Measurements from ENCODE around the gene MANSC1.
"Not testable (repeated sequence)": the region's sequence is repeated elsewhere in the genome, so short reads cannot be mapped to it uniquely, and the experiment has no call there.

The MANSC1 gene

GRCh38 chr12:12365931-12366431, 15.9 kb upstream of the MANSC1 start:
- no peak for DNase-seq (ENCODE audit: low read depth in 2 of 2)

- no peak for DNase-seq (ENCODE audit: low read depth in 2 of 2)
Observed at GRCh38 chr12:12365446-12365802, 15.4 kb upstream of the MANSC1 start.

GRCh38 chr12:12364787-12365445, 14.9 kb upstream of the MANSC1 start:
- DNase-seq (ENCODE audit: low read depth in 2 of 2), result no peak

- DNase-seq (ENCODE audit: low read depth in 2 of 2), result no peak
Observed at GRCh38 chr12:12358528-12358927, 8.5 kb upstream of the MANSC1 start.

GRCh38 chr12:12357719-12358461, 7.8 kb upstream of the MANSC1 start:
- DNase-seq (ENCODE audit: low read depth in 2 of 2), result no peak

DNA sequence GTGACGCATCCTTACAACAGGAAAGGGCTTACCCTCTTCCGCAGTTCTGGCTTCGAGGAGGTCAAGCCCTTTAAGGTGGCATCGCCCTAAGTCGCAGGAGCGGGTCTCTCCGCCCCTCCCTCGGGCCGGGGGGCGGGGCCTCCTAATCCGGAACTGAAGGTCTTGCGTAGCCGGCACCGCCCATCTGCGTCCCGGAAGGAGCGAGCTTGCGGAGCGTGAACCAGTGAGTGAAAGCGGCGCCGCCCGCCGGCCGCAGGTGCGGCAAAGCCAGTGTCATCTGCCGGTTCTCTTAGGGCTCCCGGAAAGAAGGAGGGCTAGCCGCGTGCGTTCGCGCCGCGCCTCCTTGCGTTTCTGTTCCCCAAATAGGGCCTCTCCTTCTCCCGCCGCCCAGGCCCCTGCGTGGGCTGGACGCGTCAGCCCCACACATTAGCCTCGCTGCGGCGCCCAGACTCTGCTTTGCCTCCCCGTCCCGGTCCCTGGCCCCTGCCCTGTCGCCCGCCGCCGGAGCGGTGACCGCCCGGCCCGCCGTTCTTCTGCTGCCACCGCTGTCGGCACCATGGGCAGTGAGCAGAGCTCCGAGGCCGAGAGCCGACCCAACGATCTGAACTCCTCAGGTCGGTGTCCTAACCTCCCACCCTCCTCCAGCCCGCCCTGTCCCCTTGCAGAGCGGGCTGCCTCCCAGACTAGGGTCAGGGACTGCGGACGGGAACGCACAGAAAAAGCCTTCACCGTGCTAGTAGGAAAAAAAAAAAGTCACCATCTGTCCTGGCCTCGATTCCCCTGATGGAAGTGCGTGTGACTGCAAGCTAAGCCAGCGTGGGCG, 7.1 kb upstream of the MANSC1 start, which contains the start of gene BORCS5:
BORCS5 (plus strand) TSS at position 183 of the 823 bp plus-strand sequence; CDS start at position 557, 374 bp downstream.
- DNase-seq (ENCODE audit: low read depth in 2 of 2), result peak; percentile 63 to 71

DNA sequence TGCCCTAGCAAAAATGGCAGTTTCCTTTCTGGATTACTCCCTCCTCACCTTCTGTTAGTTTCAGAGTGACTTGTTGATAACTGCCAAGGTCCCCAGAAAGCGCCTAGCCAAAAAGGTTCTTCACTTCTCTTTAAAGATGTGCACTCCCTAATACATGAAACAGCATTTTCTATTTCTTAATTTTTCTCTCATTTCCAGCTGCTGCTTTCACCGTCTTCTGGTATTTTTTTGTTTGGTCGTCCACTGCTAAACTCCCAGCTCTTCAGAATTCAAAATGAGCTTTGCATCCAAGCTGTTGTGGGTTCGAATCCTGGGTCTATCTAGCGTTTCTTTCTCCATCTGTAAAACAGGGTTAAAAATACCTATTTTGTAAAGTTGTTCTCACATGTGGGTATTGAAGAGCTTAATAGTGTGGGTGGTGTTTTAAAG, 6.4 kb upstream of the MANSC1 start:
- no peak for DNase-seq (ENCODE audit: low read depth in 2 of 2)

- DNase-seq (ENCODE audit: low read depth in 2 of 2), result no peak
Observed at GRCh38 chr12:12353807-12354206, 3.8 kb upstream of the MANSC1 start.

DNA sequence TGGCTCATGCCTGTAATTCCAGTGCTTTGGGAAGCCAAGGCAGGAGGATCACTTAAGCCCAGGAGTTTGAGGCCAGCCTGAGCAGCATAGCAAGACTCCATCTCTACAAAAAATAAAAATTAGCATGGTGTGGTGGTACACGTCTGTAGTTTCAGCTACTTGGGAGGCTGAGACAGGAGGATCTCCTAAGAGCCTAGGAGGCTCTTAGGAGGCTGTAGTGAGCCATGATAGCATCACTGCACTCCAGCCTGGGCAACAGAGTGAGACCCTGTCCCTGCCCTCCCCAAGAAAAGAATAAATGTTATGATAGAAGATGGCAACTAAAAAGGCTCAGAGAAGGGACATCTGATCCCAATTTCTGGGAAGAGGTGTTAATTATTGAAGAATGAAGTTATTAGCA, 3.2 kb upstream of the MANSC1 start:
- DNase-seq (ENCODE audit: low read depth in 2 of 2), result no peak

GRCh38 chr12:12351468-12352185, 1.6 kb upstream of the MANSC1 start:
- not testable (repeated sequence) for DNase-seq (ENCODE audit: low read depth in 2 of 2)

GRCh38 chr12:12350868-12351463, 924 bp upstream of the MANSC1 start:
- no peak for DNase-seq (ENCODE audit: low read depth in 2 of 2)

- no peak for DNase-seq (ENCODE audit: low read depth in 2 of 2)
Observed at GRCh38 chr12:12338527-12339168, 11.4 kb downstream of the MANSC1 start.

- no peak for DNase-seq (ENCODE audit: low read depth in 2 of 2)
Observed at GRCh38 chr12:12336511-12336910, 13.5 kb downstream of the MANSC1 start.

DNA sequence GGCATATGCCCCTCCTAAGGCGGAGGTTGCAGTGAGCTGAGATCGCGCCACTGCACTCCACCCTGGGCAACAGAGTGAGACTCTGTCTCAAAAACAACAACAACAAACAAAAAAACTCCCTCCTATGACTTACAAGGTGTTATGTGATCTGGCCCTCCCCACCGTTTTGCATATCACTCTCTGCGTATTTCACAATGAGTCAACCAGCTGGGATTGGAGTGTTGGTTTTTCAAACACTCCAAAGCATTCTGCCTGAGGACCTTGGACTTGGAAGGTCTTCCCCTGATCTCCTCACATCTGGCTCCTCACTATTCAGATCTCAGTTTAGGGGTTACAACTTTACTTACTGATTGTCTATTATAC, 14.0 kb downstream of the MANSC1 start:
- no peak for DNase-seq (ENCODE audit: low read depth in 2 of 2)

DNA sequence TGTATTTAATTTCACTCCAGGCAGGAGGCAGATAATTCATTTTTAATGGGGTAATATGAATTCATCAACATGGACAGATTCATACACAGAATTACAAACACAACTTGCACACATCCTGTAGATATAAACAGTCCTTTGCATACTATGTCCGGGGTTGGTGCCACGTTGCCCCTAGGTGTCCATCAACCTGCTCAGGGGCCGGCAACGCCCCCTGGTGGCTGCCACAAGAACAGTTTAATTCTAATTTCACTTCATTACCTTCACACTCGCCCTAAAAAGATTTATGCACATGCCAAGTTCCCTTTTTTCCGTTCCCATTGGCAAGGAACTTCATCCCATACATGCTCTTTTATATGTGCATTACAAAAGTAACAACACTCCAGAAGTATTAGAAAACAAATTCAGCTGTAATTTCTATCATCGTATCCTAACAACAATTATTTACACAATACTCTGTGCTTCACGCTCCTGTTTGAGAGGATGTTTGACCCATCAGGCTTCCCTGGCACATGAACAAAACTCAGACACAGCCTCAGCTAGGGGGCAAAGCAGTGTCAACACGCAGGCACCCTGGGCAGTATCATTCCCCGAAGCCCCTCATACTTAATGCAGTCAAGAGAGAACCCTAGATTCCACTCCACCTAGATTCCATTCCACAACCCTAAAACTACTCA, 15.5 kb downstream of the MANSC1 start:
- no peak for DNase-seq (ENCODE audit: low read depth in 2 of 2)

DNA sequence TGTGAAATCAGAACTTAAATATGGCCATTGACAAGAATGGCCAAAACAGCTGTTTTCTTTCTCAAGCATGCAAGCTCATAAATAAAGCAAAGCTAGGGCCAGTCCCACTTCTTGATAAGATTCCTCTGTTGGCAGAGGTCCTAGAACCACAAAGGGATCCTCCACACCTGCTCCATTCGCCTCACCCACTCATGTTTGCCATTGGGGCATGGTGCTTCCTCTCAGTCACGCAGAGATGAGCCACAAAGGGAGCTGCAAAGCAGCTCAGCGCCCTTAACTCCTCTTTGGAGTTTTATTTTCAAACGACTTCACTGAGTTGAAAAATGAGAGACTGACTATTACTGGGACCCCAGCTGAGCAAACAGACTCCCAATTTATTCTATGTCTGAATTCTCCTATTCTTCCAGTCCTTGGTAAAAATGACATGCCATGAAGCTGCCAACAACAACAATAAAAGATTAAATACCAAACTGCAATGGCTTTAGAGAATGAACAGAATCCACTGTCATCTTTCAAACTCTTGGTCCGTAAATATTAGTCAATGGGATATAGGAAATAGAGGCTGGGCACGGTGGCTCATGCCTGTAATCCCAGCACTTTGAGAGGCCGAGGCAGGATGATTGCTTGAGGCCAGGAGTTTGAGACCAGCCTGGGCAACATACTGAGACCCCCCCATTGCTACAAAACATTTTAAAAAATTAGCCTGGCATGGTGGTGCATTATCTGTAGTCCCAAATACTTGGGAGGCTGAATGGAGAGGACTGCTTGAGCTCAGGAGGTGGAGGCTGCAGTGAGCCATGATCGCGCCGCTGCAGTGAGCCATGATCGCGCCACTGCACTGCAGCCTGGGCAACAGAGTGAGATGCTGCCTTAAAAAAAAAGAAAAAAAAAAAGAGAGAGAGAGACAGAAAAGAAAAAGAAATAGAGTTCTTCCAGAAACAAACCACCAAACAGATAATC, 16.4 kb downstream of the MANSC1 start:
- no peak for DNase-seq (ENCODE audit: low read depth in 2 of 2)

DNA sequence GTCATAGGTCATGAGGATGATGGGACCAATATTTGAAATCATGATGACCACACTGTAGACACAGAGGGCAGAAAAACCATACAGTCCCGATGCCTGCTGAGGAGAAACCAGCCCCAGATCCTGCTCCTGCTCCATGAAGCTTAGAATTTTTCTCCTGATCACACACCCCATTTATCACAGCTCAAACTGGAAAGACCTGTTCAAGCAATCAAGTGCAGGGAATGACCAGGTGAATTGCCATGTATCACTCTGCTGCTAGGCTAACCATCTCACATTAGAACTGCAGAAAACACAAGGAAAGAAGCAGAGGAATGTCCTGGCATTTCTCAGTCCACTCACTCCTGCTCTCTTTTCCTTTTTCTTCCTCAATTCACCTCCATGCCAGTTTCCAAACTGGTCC, 18.1 kb downstream of the MANSC1 start:
- no peak for DNase-seq (ENCODE audit: low read depth in 2 of 2)

GRCh38 chr12:12331244-12331771, 18.7 kb downstream of the MANSC1 start:
- no peak for DNase-seq (ENCODE audit: low read depth in 2 of 2)

DNA sequence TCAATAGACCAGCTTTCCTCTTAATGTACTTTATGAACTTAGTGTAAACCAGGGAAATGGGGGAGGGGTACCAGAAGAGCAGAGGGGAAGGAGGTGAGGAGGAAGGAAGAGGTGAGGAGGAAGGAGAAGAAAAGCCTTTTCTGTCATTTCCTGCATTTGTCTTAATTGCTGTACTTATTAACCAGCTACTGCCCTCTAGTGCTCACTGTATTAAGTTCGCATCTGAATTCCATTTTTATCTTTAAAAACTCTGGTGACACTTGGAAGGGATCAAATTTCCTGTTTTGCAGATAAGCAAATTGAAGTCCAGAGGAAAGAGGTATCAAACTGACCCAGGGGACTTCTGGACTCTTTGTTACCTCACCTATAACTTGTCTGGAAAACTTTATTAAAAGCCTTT, 22.2 kb downstream of the MANSC1 start:
- DNase-seq (ENCODE audit: low read depth in 2 of 2), result no peak
